ENCODE data around the gene C2.

Gene C2

GRCh38 chr6:31922942-31923341 lies 4.6 kb upstream of the C2 start:
- Histone ChIP-seq H3K9ac (ENCODE audit: low read length) (no peak overlapping the region), H3K9me3 (ENCODE audit: insufficient read depth, low read length) (no peaks in the 10 kb centered on the region), H3K4me2 (ENCODE audit: low read depth, low read length, poor library complexity, severe bottlenecking) (no peak overlapping the region), H3K27ac (ENCODE audit: low read depth, low read length) (no peak overlapping the region), H3F3A (ENCODE audit: insufficient read depth) (no peaks in the 10 kb centered on the region), H3K36me3 (ENCODE audit: low read length) (no peaks in the 10 kb centered on the region), H3K79me2 (ENCODE audit: insufficient read depth, low read length) (no peaks in the 10 kb centered on the region), H4K20me1 (ENCODE audit: low read depth, low read length) (no peaks in the 10 kb centered on the region), H3K9me2 (replicated peaks; ENCODE audit: insufficient read depth, low read length) (no peaks in the 10 kb centered on the region), H2AFZ (ENCODE audit: low read depth, low read length, severe bottlenecking) (no peak overlapping the region), H3K27me3 (ENCODE audit: low read length) (no peaks in the 10 kb centered on the region), H3K4me3 (ENCODE audit: insufficient read depth, low read length, poor library complexity, severe bottlenecking) (no peak overlapping the region)
- TF ChIP-seq EZH2phosphoT487 (conservative IDR thresholded peaks at IDR 0.05; ENCODE audit: low read length): no peak
- TF ChIP-seq CTCF (IDR thresholded peaks at IDR 0.05; ENCODE audit: insufficient read depth, low read length, poor library complexity, severe bottlenecking): peak; percentile 19

GRCh38 chr6:31927863-31928671 lies 550 bp downstream of the C2 start:
- Histone ChIP-seq H4K20me1 (ENCODE audit: low read depth, low read length) (no peaks in the 10 kb centered on the region), H3K9ac (ENCODE audit: low read length) (no peak overlapping the region), H3K4me3 (ENCODE audit: insufficient read depth, low read length, poor library complexity, severe bottlenecking) (no peak overlapping the region), H3K4me2 (ENCODE audit: low read depth, low read length, poor library complexity, severe bottlenecking) (no peak overlapping the region), H3K79me2 (ENCODE audit: insufficient read depth, low read length) (no peaks in the 10 kb centered on the region), H3K36me3 (ENCODE audit: low read length) (no peaks in the 10 kb centered on the region), H3F3A (ENCODE audit: insufficient read depth) (no peaks in the 10 kb centered on the region), H3K9me3 (ENCODE audit: insufficient read depth, low read length) (no peaks in the 10 kb centered on the region), H3K27me3 (ENCODE audit: low read length) (no peaks in the 10 kb centered on the region), H3K27ac (ENCODE audit: low read depth, low read length) (no peak overlapping the region), H2AFZ (ENCODE audit: low read depth, low read length, severe bottlenecking) (no peak overlapping the region), H3K9me2 (replicated peaks; ENCODE audit: insufficient read depth, low read length) (no peaks in the 10 kb centered on the region)
- no peak for TF ChIP-seq EZH2phosphoT487 (conservative IDR thresholded peaks at IDR 0.05; ENCODE audit: low read length)
- no peak for TF ChIP-seq CTCF (IDR thresholded peaks at IDR 0.05; ENCODE audit: insufficient read depth, low read length, poor library complexity, severe bottlenecking)

GRCh38 chr6:31928672-31928939 lies 1.1 kb downstream of the C2 start:
- TF ChIP-seq EZH2phosphoT487 (conservative IDR thresholded peaks at IDR 0.05; ENCODE audit: low read length): no peak
- no peak for TF ChIP-seq CTCF (IDR thresholded peaks at IDR 0.05; ENCODE audit: insufficient read depth, low read length, poor library complexity, severe bottlenecking)
- no peak overlapping the region for H2AFZ ChIP-seq (ENCODE audit: low read depth, low read length, severe bottlenecking)

More at GRCh38 chr6:31928672-31928939, 1.1 kb downstream of the C2 start:
- no peaks in the 10 kb centered on the region for H3F3A ChIP-seq (ENCODE audit: insufficient read depth)
- H3K4me3 ChIP-seq (ENCODE audit: insufficient read depth, low read length, poor library complexity, severe bottlenecking): no peak overlapping the region
- no peaks in the 10 kb centered on the region for H4K20me1 ChIP-seq (ENCODE audit: low read depth, low read length)
- H3K9me3 ChIP-seq (ENCODE audit: insufficient read depth, low read length): no peaks in the 10 kb centered on the region
- no peak overlapping the region for H3K4me2 ChIP-seq (ENCODE audit: low read depth, low read length, poor library complexity, severe bottlenecking)
- H3K9ac ChIP-seq (ENCODE audit: low read length): no peak overlapping the region
- no peaks in the 10 kb centered on the region for H3K9me2 ChIP-seq (replicated peaks; ENCODE audit: insufficient read depth, low read length)
- H3K27me3 ChIP-seq (ENCODE audit: low read length): no peaks in the 10 kb centered on the region
- H3K36me3 ChIP-seq (ENCODE audit: low read length): no peaks in the 10 kb centered on the region
- H3K27ac ChIP-seq (ENCODE audit: low read depth, low read length): no peak overlapping the region
- H3K79me2 ChIP-seq (ENCODE audit: insufficient read depth, low read length): no peaks in the 10 kb centered on the region

Data from SU-DHL-6 (cell line).